ENCODE results near the gene CLCN7.

Gene CLCN7

DNA sequence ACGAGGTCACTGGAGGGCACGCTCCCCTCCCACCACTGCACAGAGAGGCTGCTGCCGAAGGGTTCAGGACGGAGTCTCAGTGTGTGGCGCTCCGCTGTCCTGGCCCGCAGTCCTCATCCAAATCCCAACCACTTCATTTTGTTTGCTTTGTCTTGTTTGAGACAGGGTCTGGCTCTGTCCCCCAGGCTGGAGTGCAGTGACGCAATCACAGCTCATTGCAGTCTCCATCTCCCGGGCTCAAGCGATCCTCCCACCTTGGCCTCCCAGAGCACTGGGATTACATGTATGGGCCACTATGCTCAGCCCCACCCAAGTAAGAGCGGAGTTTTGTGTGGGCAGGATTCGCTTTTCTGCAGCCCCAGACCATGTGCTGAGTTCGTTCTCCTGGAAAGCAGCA is 73.1 kb downstream of the CLCN7 start:
- Histone ChIP-seq H3K27me3 (ENCODE audit: control insufficient read depth in 2 of 2, insufficient read depth in 2 of 2, low read length in 2 of 2) (no peaks in the 10 kb centered on the region), H3K4me1 (ENCODE audit: control insufficient read depth in 2 of 2, insufficient read depth in 2 of 2, low read length in 2 of 2) (no peaks in the 10 kb centered on the region), H3K4me3 (ENCODE audit: low read length in 2 of 2) (no peak overlapping the region), H3K9ac (ENCODE audit: low read depth in 1 of 2, low read length in 2 of 2) (no peak overlapping the region), H3K36me3 (ENCODE audit: control insufficient read depth in 2 of 2, insufficient read depth in 2 of 2, low read length in 2 of 2) (peaks cover 33 to 36% of the 10 kb centered on the region in 2 donors), H3K27ac (ENCODE audit: low read depth in 2 of 2, low read length in 2 of 2) (no peak overlapping the region), H3K9me3 (ENCODE audit: control insufficient read depth in 2 of 2, low read length in 2 of 2) (no peaks in the 10 kb centered on the region)

DNA sequence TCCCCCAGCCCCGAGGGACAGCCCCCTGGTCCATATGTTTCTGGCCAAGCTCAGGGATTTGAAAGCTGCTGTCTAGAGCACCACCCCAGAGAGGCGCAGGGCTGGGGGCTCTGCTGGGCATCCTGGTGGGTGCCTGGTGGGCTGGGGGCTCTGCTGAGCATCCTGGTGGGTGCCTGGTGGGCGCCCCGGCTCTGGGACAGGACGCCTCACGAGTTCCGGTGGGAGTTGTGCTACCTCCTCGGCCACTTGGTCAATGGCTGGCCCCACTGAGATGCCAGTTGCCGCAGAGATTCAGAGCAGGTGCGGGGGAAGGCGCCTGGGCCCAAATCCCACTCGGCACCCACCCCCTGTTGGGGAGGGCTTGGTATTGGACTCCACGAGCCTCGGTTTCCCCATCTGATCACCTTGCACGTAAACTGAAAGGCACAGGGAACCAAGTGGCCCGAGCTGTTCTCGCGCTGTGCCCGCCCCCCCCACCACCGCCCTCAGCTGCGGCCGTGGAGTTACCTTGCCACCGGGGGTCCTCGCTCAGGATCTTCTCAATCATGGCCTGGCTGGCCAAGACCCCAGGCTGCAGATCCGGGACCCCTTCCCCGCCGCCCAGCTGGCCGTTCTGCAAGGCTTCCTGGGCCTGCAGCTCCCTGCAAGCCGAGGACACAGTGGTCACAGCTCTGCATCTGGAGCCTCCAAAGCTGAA is 73.6 kb downstream of the CLCN7 start:
- no peaks in the 10 kb centered on the region for H3K27me3 ChIP-seq (ENCODE audit: control insufficient read depth in 2 of 2, insufficient read depth in 2 of 2, low read length in 2 of 2)
- H3K27ac ChIP-seq (ENCODE audit: low read depth in 2 of 2, low read length in 2 of 2) = no peak overlapping the region
- H3K4me3 ChIP-seq (ENCODE audit: low read length in 2 of 2) = no peak overlapping the region
- H3K9ac ChIP-seq (ENCODE audit: low read depth in 1 of 2, low read length in 2 of 2) = no peak overlapping the region
- no peaks in the 10 kb centered on the region for H3K9me3 ChIP-seq (ENCODE audit: control insufficient read depth in 2 of 2, low read length in 2 of 2)
- H3K36me3 ChIP-seq (ENCODE audit: control insufficient read depth in 2 of 2, insufficient read depth in 2 of 2, low read length in 2 of 2) = peaks cover 33% of the 10 kb centered on the region in 2 donors
- no peaks in the 10 kb centered on the region for H3K4me1 ChIP-seq (ENCODE audit: control insufficient read depth in 2 of 2, insufficient read depth in 2 of 2, low read length in 2 of 2)

DNA sequence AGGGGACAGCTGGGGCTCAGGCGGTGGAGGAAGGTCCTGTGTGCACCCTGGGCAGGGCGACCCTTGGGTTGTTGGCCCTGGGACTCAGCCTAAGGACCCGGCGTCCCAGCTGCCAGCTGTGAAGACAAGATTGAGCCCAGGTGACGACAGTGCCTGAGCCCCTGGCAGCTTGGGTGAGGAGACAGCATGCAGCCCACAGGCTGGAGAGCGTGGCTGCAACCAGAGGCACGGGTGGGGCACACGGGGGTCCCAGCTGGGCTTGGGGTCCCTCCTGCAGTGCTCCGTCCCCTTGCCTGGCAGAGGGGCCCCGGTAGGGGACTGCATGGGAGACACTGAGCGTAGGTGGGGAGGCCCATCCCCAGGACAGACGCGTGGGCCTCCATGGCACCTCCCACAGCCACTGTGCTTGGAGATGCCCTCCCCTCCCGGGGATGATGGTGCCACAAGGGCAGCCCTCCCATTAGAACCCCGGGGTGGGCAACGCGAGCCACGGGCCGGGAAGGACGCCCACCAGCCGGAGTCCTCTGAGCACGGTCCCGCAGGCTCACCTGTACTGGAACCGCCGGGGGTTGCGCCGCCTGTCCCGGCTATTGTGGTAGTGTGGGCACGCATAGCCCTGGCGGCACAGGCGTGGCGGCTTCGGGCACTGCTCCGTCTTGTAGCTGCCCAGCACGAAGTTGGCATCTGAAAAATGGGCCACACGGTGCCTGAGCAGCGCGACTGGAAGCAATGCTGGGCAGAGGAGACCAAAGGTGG is 75.8 kb downstream of the CLCN7 start:
- no peaks in the 10 kb centered on the region for H3K9me3 ChIP-seq (ENCODE audit: control insufficient read depth in 2 of 2, low read length in 2 of 2)
- H3K27me3 ChIP-seq (ENCODE audit: control insufficient read depth in 2 of 2, insufficient read depth in 2 of 2, low read length in 2 of 2) = no peaks in the 10 kb centered on the region
- no peaks in the 10 kb centered on the region for H3K4me1 ChIP-seq (ENCODE audit: control insufficient read depth in 2 of 2, insufficient read depth in 2 of 2, low read length in 2 of 2)
- H3K27ac ChIP-seq (ENCODE audit: low read depth in 2 of 2, low read length in 2 of 2) = no peak overlapping the region
- peaks cover 31 to 33% of the 10 kb centered on the region in 2 donors for H3K36me3 ChIP-seq (ENCODE audit: control insufficient read depth in 2 of 2, insufficient read depth in 2 of 2, low read length in 2 of 2)
- no peak overlapping the region for H3K9ac ChIP-seq (ENCODE audit: low read depth in 1 of 2, low read length in 2 of 2)
- no peak overlapping the region for H3K4me3 ChIP-seq (ENCODE audit: low read length in 2 of 2)

DNA sequence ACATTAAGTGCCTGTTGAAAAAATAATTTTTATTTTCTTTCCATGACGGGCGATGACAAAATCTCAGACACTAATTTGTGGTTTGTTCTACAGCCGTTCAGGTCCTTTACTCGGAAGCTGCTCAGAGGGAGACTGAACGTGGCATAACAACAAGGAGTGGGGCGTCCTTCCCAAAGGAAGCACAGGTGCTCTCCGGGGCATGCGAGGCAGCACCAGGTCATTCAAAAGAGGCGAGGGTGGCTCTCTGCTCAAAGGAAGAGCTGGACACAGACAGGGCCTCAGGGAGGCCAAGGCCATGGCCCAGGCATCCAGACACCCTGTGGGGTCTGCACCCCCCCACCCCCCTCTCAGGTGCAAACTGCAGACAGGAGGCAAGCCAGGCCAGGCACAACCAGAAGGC is 76.5 kb downstream of the CLCN7 start:
- Histone ChIP-seq H3K27ac (ENCODE audit: low read depth in 2 of 2, low read length in 2 of 2) (no peak overlapping the region), H3K36me3 (ENCODE audit: control insufficient read depth in 2 of 2, insufficient read depth in 2 of 2, low read length in 2 of 2) (peaks cover 36 to 39% of the 10 kb centered on the region in 2 donors)

DNA sequence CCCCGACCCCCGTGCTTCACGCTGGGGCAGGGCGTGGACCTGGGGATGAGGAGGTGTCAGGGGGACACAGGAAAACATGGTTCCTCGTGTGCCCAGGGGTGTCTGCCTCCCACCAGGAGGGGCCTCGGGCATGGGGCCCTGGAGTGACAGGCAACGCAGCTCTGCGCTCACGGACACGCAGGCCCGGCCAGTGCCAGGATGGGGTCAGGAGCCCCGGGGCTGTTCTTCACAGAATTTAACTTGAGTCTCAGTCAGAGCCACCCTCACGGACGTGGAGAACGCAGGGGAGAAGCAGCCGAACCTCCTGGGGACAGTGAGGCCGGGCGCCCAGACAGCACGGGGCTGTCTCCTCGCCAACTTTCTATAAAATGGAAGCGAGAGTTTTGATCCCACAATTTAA is 77.0 kb downstream of the CLCN7 start:
- peaks cover 35 to 36% of the 10 kb centered on the region in 2 donors for H3K36me3 ChIP-seq (ENCODE audit: control insufficient read depth in 2 of 2, insufficient read depth in 2 of 2, low read length in 2 of 2)
- no peaks in the 10 kb centered on the region for H3K4me1 ChIP-seq (ENCODE audit: control insufficient read depth in 2 of 2, insufficient read depth in 2 of 2, low read length in 2 of 2)
- H3K9ac ChIP-seq (ENCODE audit: low read depth in 1 of 2, low read length in 2 of 2) = no peak overlapping the region
- H3K4me3 ChIP-seq (ENCODE audit: low read length in 2 of 2) = no peak overlapping the region
- no peaks in the 10 kb centered on the region for H3K9me3 ChIP-seq (ENCODE audit: control insufficient read depth in 2 of 2, low read length in 2 of 2)
- H3K27me3 ChIP-seq (ENCODE audit: control insufficient read depth in 2 of 2, insufficient read depth in 2 of 2, low read length in 2 of 2) = no peaks in the 10 kb centered on the region
- no peak overlapping the region for H3K27ac ChIP-seq (ENCODE audit: low read depth in 2 of 2, low read length in 2 of 2)

More for the DNA sequence above, 76.5 kb downstream of the CLCN7 start:
- Histone ChIP-seq H3K27me3 (ENCODE audit: control insufficient read depth in 2 of 2, insufficient read depth in 2 of 2, low read length in 2 of 2) (no peaks in the 10 kb centered on the region), H3K9me3 (ENCODE audit: control insufficient read depth in 2 of 2, low read length in 2 of 2) (no peaks in the 10 kb centered on the region), H3K4me1 (ENCODE audit: control insufficient read depth in 2 of 2, insufficient read depth in 2 of 2, low read length in 2 of 2) (no peaks in the 10 kb centered on the region), H3K9ac (ENCODE audit: low read depth in 1 of 2, low read length in 2 of 2) (no peak overlapping the region), H3K4me3 (ENCODE audit: low read length in 2 of 2) (no peak overlapping the region)

DNA sequence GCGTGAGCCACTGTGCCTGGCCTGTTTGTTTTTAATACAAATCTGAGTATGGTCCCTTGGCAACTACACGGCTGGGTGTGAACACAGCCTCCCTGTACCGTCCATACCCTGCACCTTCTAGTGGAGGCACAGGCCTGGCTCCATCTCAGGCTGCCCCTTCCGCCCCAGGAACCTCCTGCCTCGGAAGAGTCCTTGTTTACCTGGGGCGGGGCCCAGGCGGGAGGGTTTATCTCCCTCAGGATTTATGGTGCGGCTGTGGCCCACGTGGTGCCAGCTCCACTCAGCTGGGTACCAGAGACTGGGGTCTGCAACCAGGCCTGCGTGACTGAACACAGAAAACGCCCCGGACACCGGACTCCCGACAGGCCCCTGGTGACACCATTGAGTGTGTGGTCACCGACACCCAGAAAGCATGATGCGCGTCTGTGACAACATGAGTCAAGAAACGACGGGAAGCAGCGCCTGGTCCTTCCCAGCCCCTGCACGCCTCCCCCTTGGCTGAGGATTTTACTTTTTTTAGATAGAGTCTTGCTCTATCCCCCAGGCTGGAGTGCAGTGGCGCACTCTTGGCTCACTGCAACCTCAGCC is 79.3 kb downstream of the CLCN7 start:
- Histone ChIP-seq H3K9me3 (ENCODE audit: control insufficient read depth in 2 of 2, low read length in 2 of 2) (no peaks in the 10 kb centered on the region), H3K4me3 (ENCODE audit: low read length in 2 of 2) (no peak overlapping the region), H3K36me3 (ENCODE audit: control insufficient read depth in 2 of 2, insufficient read depth in 2 of 2, low read length in 2 of 2) (peaks cover 33 to 37% of the 10 kb centered on the region in 2 donors)

More for the DNA sequence above, 79.3 kb downstream of the CLCN7 start:
- Histone ChIP-seq H3K27ac (ENCODE audit: low read depth in 2 of 2, low read length in 2 of 2) (no peak overlapping the region), H3K9ac (ENCODE audit: low read depth in 1 of 2, low read length in 2 of 2) (no peak overlapping the region), H3K4me1 (ENCODE audit: control insufficient read depth in 2 of 2, insufficient read depth in 2 of 2, low read length in 2 of 2) (no peaks in the 10 kb centered on the region), H3K27me3 (ENCODE audit: control insufficient read depth in 2 of 2, insufficient read depth in 2 of 2, low read length in 2 of 2) (no peaks in the 10 kb centered on the region)
